B cell (primary cell): Measurements from ENCODE around the gene TTLL5.

ENCODE experiments used
- EZH2 ChIP-seq: IDR thresholded peaks from 2 replicates; pipeline ENCODE4 v1.6.1; 2012; ENCODE audit warnings: borderline replicate concordance, low read depth, mild to moderate bottlenecking, moderate library complexity, low read length; ENCODE audit not compliant: insufficient read depth, poor library complexity, severe bottlenecking
- TF ChIP-seq, protein P1 (sequence below): fragments of 200-600 bp; IDR thresholded peaks from one replicate; pipeline ENCODE4 v1.8.0; 2022; ENCODE audit warnings: antibody characterized with exemption, mild to moderate bottlenecking

DNA sequence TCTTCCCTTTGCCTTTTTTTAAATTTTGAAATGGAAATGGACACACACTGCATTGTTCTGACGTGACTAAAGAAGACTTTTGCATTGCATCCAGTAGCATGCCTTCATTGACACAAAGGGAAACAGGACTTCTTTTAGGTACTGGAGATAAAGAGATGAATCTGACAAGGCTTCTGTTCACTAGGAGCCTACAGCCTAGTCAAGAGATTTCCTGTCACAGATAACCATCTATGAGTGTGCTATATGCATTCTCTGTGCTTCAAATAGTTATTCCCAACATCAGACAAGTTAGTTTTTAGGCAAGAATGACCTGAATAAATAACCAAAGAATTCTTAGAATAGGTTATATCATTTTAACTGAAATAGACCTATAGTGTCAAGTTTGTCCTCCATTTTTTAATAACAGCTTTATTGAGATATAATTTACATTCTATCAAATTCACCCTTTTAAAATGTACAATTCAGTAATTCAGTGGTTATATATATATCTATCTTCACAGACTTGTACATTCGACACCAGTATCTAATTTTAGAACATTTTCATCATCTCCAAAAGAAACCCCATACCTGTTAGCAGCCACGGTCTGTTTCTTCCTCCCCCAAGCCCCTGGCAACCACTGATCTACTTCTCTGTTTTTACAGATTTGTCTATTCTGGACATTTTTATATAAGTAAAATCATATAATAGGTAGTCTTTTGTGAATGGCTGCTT lies 122.7 kb downstream of the TTLL5 start:
- TF ChIP-seq, protein P1, sequence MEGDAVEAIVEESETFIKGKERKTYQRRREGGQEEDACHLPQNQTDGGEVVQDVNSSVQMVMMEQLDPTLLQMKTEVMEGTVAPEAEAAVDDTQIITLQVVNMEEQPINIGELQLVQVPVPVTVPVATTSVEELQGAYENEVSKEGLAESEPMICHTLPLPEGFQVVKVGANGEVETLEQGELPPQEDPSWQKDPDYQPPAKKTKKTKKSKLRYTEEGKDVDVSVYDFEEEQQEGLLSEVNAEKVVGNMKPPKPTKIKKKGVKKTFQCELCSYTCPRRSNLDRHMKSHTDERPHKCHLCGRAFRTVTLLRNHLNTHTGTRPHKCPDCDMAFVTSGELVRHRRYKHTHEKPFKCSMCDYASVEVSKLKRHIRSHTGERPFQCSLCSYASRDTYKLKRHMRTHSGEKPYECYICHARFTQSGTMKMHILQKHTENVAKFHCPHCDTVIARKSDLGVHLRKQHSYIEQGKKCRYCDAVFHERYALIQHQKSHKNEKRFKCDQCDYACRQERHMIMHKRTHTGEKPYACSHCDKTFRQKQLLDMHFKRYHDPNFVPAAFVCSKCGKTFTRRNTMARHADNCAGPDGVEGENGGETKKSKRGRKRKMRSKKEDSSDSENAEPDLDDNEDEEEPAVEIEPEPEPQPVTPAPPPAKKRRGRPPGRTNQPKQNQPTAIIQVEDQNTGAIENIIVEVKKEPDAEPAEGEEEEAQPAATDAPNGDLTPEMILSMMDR: no peak
- TF ChIP-seq EZH2: no peak
